WERI-Rb-1 (cell line): Measurements from ENCODE around the gene TRIP12.
"Not testable (repeated sequence)": the region's sequence is repeated elsewhere in the genome, so short reads cannot be mapped to it uniquely, and the experiment has no call there.

Source experiments
- DNase-seq: peaks from one replicate; pipeline ENCODE4 v3.0.0-alpha.2; 2020
- H3K27ac ChIP-seq: fragments of 250-450 bp; sonication (Bioruptor Pico); 2 replicates; pipeline ENCODE4 v1.5.1; 2020; ENCODE audit warnings: mild to moderate bottlenecking, moderate library complexity
- H3K27me3 ChIP-seq: fragments of 250-450 bp; sonication (Bioruptor Pico); 2 replicates; pipeline ENCODE4 v1.5.1; 2021; ENCODE audit warnings: mild to moderate bottlenecking, low read depth, moderate library complexity; ENCODE audit not compliant: insufficient read depth, severe bottlenecking
- H3K36me3 ChIP-seq: fragments of 250-450 bp; sonication (Bioruptor Pico); 2 replicates; pipeline ENCODE4 v1.5.1; 2020; ENCODE audit warnings: mild to moderate bottlenecking, moderate library complexity
- H3K4me3 ChIP-seq: 2 replicates; pipeline ENCODE4 v1.5.1; 2011; ENCODE audit warnings: low read depth, mild to moderate bottlenecking, control low read depth, low read length
- H3K9me3 ChIP-seq: fragments of 250-450 bp; sonication (Bioruptor Pico); 2 replicates; pipeline ENCODE4 v1.5.1; 2021; ENCODE audit warnings: mild to moderate bottlenecking, moderate library complexity; ENCODE audit not compliant: severe bottlenecking
- CTCF ChIP-seq: IDR thresholded peaks from 2 replicates; pipeline ENCODE4 v1.5.1; 2011; ENCODE audit warnings: low read depth, mild to moderate bottlenecking, control low read depth, inconsistent platforms, low read length

Gene TRIP12

GRCh38 chr2:229849073-229849472 lies 72.7 kb downstream of the TRIP12 start:
- TF ChIP-seq CTCF = no peak
- Histone ChIP-seq H3K27me3 (no peaks in the 10 kb centered on the region), H3K9me3 (no peaks in the 10 kb centered on the region), H3K4me3 (no peak overlapping the region), H3K36me3 (no peaks in the 10 kb centered on the region; the same call in none of the 2 replicates), H3K27ac (no peak overlapping the region)
- no peak for DNase-seq

- Histone ChIP-seq H3K36me3 (peaks cover 3% of the 10 kb centered on the region), H3K27ac (no peak overlapping the region), H3K27me3 (no peaks in the 10 kb centered on the region), H3K4me3 (no peak overlapping the region), H3K9me3 (no peaks in the 10 kb centered on the region)
- TF ChIP-seq CTCF = no peak
- DNase-seq = no peak
These were observed 78.2 kb downstream of the TRIP12 start for GRCh38 chr2:229843613-229844012.

GRCh38 chr2:229838729-229839128 lies 83.1 kb downstream of the TRIP12 start:
- Histone ChIP-seq H3K27ac (no peak overlapping the region), H3K4me3 (no peak overlapping the region), H3K9me3 (no peaks in the 10 kb centered on the region), H3K27me3 (no peaks in the 10 kb centered on the region), H3K36me3 (peaks cover 6% of the 10 kb centered on the region)
- TF ChIP-seq CTCF = no peak
- no peak for DNase-seq

- Histone ChIP-seq H3K27ac (no peak overlapping the region), H3K27me3 (no peaks in the 10 kb centered on the region), H3K36me3 (peaks cover 6% of the 10 kb centered on the region), H3K4me3 (no peak overlapping the region), H3K9me3 (no peaks in the 10 kb centered on the region)
- no peak for DNase-seq
- no peak for TF ChIP-seq CTCF
These were observed 85.0 kb downstream of the TRIP12 start for GRCh38 chr2:229836847-229837246.

- H3K27ac ChIP-seq = no peak overlapping the region
- no peak for DNase-seq
These were observed 86.1 kb downstream of the TRIP12 start for GRCh38 chr2:229835596-229836283.

GRCh38 chr2:229834368-229834767 lies 87.4 kb downstream of the TRIP12 start:
- H3K9me3 ChIP-seq, H3K4me3 ChIP-seq, H3K27ac ChIP-seq, DNase-seq, H3K27me3 ChIP-seq, H3K36me3 ChIP-seq: not testable (repeated sequence)

More at GRCh38 chr2:229835596-229836283, 86.1 kb downstream of the TRIP12 start:
- H3K4me3 ChIP-seq = no peak overlapping the region
- H3K27me3 ChIP-seq = no peaks in the 10 kb centered on the region
- no peak for TF ChIP-seq CTCF
- no peaks in the 10 kb centered on the region for H3K9me3 ChIP-seq
- peaks cover 6% of the 10 kb centered on the region for H3K36me3 ChIP-seq
